HL-60 (cell line): Measurements from ENCODE around the gene TBC1D16.

ENCODE experiments used
- DNase-seq, 2 experiments: peaks; one replicate each; pipeline ENCODE4 v3.0.0-alpha.2; 2010 to 2020; ENCODE audit warnings: low read depth in 1 of 2, low spot score in 1 of 2
- H3K27ac ChIP-seq: fragments of 250-450 bp; sonication (Bioruptor Pico); replicated peaks from 2 replicates; pipeline ENCODE4 v1.5.1; 2020; ENCODE audit warnings: mild to moderate bottlenecking, moderate library complexity
- H3K27me3 ChIP-seq: fragments of 250-450 bp; sonication (Bioruptor Pico); 2 replicates; pipeline ENCODE4 v1.5.1; 2021; ENCODE audit warnings: mild to moderate bottlenecking, moderate library complexity; ENCODE audit not compliant: insufficient read depth, poor library complexity, severe bottlenecking
- H3K4me3 ChIP-seq: replicated peaks from 2 replicates; pipeline ENCODE4 v1.5.1; 2011; ENCODE audit warnings: mild to moderate bottlenecking, control low read depth, low read length; ENCODE audit not compliant: insufficient read depth
- GABPA ChIP-seq: IDR thresholded peaks from 2 replicates; pipeline ENCODE4 v1.6.1; 2012; ENCODE audit warnings: low read depth
- POLR2AphosphoS5 ChIP-seq: IDR thresholded peaks from 2 replicates; pipeline ENCODE4 v1.6.1; 2012; ENCODE audit warnings: low read depth
- SPI1 ChIP-seq: IDR thresholded peaks from 2 replicates; pipeline ENCODE4 v1.6.1; 2012; ENCODE audit warnings: low read depth, mild to moderate bottlenecking, borderline replicate concordance
- TF ChIP-seq, protein P1 (sequence below): IDR thresholded peaks from 2 replicates; pipeline ENCODE4 v1.6.1; 2012; ENCODE audit warnings: low read depth; ENCODE audit not compliant: insufficient replicate concordance
- TF ChIP-seq, protein P2 (sequence below): IDR thresholded peaks from one replicate; pipeline ENCODE4 v1.5.1; 2011; ENCODE audit warnings: low read length, control low read depth, inconsistent platforms; ENCODE audit not compliant: insufficient read depth

Gene TBC1D16

DNA sequence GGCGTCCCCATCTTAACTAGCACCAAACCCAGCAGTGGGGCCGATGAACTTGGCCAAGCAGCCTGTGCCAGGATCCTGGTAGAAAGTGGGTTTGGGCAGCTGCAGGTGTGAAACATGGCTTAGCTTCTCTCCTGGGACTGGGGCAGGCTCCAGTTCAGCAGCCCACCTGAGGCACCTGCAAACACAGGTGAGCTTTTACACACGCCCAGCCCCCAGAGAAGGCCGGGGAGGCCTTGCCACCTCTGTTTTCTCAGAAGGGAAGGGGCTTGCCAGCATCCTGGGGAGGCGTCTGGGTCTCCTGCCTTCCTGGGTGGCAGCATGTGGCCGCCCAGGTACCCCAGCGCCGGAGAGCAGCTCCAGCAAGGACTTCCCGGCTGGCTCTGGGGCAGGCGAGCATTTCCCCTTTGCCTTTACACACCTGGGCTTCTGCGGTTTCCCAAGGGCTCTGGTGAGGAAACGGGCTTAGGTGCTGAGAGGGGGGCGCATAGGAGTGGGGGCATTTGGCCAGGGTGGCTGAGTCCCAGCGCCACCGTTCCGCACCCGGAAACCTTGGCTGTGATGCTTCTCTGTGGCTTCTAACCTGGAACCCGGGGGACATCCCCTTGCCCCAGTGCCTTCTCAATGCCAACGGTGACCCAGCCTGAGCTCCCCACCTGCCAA lies 114.8 kb downstream of the TBC1D16 start:
- no peak for TF ChIP-seq GABPA
- no peak for TF ChIP-seq SPI1
- TF ChIP-seq, protein P1, sequence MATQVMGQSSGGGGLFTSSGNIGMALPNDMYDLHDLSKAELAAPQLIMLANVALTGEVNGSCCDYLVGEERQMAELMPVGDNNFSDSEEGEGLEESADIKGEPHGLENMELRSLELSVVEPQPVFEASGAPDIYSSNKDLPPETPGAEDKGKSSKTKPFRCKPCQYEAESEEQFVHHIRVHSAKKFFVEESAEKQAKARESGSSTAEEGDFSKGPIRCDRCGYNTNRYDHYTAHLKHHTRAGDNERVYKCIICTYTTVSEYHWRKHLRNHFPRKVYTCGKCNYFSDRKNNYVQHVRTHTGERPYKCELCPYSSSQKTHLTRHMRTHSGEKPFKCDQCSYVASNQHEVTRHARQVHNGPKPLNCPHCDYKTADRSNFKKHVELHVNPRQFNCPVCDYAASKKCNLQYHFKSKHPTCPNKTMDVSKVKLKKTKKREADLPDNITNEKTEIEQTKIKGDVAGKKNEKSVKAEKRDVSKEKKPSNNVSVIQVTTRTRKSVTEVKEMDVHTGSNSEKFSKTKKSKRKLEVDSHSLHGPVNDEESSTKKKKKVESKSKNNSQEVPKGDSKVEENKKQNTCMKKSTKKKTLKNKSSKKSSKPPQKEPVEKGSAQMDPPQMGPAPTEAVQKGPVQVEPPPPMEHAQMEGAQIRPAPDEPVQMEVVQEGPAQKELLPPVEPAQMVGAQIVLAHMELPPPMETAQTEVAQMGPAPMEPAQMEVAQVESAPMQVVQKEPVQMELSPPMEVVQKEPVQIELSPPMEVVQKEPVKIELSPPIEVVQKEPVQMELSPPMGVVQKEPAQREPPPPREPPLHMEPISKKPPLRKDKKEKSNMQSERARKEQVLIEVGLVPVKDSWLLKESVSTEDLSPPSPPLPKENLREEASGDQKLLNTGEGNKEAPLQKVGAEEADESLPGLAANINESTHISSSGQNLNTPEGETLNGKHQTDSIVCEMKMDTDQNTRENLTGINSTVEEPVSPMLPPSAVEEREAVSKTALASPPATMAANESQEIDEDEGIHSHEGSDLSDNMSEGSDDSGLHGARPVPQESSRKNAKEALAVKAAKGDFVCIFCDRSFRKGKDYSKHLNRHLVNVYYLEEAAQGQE, result no peak
- no peak for TF ChIP-seq POLR2AphosphoS5
- TF ChIP-seq, protein P2, sequence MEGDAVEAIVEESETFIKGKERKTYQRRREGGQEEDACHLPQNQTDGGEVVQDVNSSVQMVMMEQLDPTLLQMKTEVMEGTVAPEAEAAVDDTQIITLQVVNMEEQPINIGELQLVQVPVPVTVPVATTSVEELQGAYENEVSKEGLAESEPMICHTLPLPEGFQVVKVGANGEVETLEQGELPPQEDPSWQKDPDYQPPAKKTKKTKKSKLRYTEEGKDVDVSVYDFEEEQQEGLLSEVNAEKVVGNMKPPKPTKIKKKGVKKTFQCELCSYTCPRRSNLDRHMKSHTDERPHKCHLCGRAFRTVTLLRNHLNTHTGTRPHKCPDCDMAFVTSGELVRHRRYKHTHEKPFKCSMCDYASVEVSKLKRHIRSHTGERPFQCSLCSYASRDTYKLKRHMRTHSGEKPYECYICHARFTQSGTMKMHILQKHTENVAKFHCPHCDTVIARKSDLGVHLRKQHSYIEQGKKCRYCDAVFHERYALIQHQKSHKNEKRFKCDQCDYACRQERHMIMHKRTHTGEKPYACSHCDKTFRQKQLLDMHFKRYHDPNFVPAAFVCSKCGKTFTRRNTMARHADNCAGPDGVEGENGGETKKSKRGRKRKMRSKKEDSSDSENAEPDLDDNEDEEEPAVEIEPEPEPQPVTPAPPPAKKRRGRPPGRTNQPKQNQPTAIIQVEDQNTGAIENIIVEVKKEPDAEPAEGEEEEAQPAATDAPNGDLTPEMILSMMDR, result no peak
- DNase-seq, result no peak
- peaks cover 10% of the 10 kb centered on the region for H3K27me3 ChIP-seq
- H3K4me3 ChIP-seq, result no peak overlapping the region
- H3K27ac ChIP-seq, result no peak overlapping the region

DNA sequence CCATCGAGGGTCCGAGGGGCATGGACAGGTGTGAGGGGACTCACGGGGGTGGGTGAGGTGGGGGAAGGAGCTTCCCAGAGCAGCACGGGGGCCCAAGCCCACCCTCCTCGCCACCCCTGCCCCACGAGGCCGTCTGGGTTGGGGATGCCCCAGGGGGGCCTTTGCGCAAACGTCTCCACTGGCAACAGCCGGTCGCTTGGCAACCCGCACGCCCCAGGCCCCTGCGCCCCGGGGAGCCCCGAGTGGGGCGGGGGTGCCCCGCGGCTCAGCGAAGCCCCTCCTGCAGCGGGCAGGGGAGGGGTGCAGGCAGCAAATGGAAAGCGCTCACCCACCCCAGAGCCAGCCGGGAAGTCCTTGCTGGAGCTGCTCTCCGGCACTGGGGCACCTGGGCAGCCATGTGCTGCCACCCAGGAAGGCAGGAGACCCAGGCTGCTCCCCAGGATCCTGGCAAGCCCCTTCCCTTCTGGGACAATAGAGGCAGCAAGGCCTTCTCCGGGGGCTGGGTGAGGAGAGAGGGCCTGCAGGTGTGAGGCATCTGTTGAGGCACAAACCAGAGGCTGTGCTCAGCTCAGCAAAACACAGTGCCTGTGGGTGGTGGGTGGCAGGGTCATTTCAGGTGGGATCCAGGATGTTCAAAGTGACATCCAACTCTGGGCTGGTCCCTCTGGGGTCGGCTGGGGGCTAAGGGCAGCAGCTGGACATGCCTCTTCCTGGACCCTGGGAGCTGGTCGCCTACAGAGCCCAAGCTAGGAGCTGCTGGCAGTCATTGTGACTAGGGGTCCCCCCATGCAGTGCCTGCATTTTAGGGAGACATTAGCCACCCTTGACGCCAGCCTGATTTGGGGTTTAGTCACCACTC lies 115.6 kb downstream of the TBC1D16 start:
- peaks cover 12% of the 10 kb centered on the region for H3K27me3 ChIP-seq
- no peak for DNase-seq
- no peak overlapping the region for H3K27ac ChIP-seq
- TF ChIP-seq SPI1 (no peak), POLR2AphosphoS5 (no peak), GABPA (no peak)
- TF ChIP-seq, protein P2, result no peak
- TF ChIP-seq, protein P1, result no peak
- no peak overlapping the region for H3K4me3 ChIP-seq

DNA sequence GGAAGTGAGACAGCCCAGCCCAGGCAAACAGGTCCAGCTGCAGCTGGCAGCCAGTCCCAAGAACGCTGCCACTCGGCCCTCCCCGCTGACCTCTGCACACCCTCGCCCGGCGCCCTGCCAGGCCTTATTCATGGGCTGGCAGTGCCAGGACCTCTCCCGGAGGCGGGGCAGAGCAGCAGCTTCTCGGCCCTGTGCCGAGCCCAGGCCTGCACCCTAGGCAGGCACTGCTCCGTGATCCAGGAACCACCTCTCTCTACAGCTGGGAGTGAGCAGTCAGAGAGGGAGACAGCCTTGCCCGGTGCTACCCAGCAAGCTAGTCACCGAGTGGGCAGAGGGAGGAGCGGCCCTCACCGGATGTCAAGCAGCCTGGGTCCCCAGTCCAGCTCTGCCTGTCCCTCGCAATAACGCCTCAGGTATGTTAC lies 116.5 kb downstream of the TBC1D16 start:
- DNase-seq, result no peak
- H3K27me3 ChIP-seq, result peaks cover 13% of the 10 kb centered on the region
- H3K27ac ChIP-seq, result no peak overlapping the region

DNA sequence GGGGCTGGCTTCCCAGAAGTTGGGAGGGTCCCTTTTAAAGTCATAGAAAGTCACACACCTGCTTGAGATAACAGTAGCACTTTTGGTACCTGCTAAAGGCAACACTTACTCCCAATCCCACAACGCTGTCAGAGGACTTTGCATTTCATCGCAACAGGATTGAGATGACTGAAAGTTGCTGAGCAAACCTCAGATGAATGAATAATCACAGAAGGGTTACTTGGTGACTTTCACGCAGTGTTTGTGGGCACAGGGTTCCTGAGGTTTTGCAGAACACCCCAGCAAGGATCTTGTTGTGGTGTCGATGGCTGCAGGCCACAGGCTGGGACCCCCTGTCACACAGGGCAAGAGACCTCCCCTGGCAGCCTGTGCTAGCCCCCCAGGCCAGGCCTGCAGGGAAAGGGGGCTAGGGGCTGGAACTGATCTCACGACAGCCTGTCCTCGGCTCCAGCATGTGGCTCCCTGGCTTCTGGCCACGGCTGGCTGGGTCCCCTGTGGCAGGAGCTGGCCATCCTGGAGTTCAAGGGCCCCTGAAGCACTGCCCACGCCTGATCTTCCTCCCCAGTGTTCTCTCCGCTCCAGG lies 117.0 kb downstream of the TBC1D16 start:
- TF ChIP-seq GABPA (no peak), SPI1 (no peak), POLR2AphosphoS5 (no peak)
- TF ChIP-seq, protein P1, result no peak
- TF ChIP-seq, protein P2, result no peak
- peaks cover 13% of the 10 kb centered on the region for H3K27me3 ChIP-seq
- no peak overlapping the region for H3K4me3 ChIP-seq
- H3K27ac ChIP-seq, result no peak overlapping the region
- DNase-seq, result no peak

More for the DNA sequence above, 116.5 kb downstream of the TBC1D16 start:
- no peak overlapping the region for H3K4me3 ChIP-seq
- no peak for TF ChIP-seq GABPA
